NCI-H774 (cell line): ENCODE measurements around the gene CENPT.
A peak's percentile ranks its signal among the peaks of the same experiment; 100 is the strongest.
"Not testable (repeated sequence)": the region's sequence is repeated elsewhere in the genome, so short reads cannot be mapped to it uniquely, and the experiment has no call there.

Source experiments
- DNase-seq: peaks from one replicate; lab custom pipeline; 2025; lab: John Stamatoyannopoulos, UW

The CENPT gene

DNA sequence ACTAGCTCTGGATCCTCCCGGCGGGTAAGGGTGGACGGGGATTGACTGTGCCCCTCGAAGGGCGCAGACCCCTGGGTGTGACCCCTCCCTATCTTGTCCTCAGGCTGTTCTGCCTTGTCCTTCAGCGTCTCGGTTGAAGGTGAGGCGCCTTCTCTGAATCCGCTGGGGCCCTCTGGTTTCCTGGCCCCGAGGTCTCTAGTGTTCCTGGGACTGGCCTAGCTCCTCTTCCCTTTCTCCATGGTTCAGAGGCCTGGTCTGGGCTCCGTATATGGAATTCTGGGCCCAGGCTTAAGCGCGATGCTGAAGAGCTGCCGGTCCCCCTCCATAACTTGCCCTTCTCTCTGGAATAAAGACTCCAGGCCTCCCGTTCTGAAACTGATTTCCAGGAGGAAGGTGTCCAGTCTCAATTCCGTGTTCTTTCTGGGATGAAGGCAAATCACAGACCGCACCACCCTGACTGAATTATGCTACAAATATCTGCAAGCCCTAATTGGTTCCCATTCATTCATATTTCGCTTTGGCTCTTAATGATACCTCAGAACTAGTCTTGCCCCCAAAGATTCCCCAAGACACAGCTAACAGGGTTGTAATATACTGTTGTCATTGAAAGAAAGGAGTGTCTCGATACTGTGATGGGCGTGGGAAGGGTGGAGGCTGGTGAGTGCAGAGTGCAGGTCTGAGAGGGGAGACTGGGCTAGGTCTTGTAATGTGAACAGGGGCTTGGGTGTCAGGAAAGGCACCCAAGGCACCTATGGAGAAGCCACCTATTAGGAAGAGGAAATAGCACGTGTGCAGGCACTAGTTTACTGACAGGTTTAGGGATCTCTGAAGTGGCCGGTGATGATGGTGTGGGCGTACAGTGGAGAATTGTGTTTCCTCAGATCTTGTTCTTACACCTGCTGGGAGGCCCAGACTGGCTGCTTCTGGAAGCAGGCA is 26.2 kb upstream of the CENPT start:
- no peak for DNase-seq

- peak; percentile 37 for DNase-seq
These were observed 25.3 kb upstream of the CENPT start, which contains the start of gene EDC4 for GRCh38 chr16:67872631-67873434. Gene EDC4, plus strand, starts transcription at chr16:67873052. Its CDS starts 210 bp downstream, at chr16:67873262.

DNA sequence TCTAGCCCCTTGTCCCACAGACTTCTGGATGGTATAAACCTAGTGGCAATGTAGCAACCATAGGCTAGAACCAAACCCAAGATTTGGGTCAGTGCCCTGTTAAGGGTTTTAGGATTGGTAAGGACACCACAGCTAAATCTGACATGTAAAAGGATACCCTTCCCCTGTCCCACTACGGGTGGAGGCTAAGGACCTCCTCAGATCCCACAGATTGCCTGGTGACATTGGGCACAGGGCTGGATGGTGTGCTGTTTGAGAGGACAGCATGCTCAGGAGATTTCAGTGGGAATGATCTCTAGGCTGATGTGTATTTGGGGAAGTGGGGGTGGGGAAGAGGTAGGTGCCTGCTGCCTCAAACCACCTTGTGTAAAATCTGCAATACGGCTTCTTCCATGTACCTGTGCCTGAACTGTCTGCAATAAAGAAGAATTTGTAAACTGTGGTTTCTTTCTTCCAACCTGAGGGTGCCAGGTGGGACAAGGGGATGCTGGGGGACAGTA is 24.7 kb upstream of the CENPT start:
- no peak for DNase-seq

GRCh38 chr16:67871256-67871655 is 23.8 kb upstream of the CENPT start:
- no peak for DNase-seq

GRCh38 chr16:67869653-67870052 is 22.2 kb upstream of the CENPT start:
- DNase-seq, result no peak

DNA sequence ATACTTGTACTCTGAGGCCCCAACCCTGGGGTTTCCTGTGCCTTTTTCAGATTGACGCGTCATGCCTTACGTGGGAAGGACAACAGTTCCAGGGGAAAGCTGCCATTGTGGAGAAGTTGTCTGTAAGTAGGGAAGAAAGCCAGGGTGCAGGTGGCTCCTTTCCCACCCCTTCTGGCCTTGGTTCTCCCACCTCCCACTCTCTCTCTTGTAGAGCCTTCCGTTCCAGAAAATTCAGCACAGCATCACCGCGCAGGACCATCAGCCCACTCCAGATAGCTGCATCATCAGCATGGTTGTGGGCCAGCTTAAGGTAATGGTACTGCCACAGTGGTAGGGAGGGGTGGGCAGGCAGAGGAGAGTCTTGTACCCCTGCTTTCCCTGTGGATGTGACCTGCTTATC is 20.8 kb upstream of the CENPT start:
- DNase-seq, result no peak

GRCh38 chr16:67865318-67865717 is 17.8 kb upstream of the CENPT start:
- no peak for DNase-seq

GRCh38 chr16:67864594-67864993 is 17.1 kb upstream of the CENPT start:
- DNase-seq, result no peak

DNA sequence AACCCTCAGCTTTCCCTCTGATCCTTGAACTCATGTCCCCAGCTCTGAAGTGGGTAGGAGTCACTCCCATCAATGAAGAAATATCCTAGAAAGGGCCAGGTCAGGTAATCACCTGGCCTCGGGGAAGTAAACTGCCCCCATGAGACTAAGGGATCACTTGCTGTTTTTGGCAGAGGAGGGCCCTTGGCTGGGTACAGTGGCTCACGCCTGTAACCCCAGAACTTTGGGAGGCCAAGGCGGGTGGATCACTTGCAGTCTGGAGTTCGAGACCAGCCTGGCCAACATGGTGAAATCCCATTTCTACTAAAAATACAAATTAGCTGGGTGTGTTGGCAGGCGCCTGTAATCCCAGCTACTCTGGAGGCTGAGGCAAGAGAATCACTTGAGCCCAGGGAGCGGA is 16.6 kb upstream of the CENPT start:
- DNase-seq, result not testable (repeated sequence)

DNA sequence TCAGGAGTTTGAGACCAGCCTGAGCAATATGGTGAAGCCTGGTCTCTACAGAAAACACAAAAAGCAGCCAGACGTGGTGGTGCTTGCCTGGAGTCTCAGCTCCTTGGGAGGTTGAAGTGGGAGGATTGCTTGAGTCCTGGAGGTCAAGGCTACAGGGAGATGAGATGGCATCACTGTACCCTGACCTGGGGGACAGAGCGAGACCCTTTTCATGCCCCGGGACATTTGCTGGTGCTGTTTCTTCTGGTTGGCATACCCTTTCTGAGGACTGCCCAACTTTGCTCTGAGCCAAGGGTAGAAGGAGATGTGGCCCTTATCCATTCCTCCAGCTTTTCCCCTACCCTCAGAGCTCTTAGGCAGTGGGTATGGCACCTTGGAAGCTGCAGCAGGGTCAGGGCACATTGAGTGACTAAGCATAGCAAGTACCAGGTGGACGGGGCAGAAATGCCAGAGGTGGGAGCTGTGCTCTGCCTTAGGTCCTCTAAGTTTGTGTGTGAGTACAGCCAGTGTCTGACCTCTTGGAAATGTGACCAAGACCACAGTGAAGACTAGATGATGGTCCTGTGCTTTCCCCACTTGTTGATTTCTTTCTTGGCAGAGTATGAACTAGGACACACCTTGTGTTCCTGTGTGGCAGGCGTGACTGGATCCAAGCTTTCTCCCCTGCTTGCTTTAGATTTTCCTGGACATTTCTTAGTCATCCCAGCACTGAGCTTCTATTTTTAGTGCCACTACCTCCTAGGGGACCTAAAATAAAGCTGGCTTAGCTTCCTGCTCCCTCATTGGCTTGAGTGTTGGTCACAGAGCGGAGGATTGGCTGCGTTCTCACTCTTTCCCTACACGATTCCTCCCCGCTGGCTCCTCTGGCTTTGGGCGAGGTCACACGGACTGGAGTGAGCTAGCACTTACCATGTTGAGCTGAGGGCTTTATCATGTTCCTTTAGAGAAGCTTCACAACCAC is 15.4 kb upstream of the CENPT start:
- DNase-seq, result no peak

DNA sequence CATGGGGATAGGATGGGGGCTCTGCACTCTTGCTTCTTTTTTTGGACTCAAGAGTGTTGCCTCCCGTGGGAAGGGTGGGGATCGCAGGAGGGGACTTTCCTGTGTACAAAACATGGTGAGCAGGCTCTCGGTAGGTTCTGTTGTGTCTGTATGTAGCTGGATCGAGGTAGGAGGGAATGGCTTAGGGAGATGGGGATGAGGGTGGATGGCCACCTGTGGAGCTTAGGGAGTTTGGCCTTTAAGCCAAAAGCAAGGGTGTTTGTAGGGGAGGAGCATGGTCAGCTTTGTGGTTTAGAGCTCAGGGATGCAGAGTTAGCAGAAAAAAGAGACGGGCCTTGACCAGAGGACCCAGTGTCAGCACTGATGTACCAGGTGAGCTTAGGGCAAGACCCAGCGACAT is 14.4 kb upstream of the CENPT start:
- no peak for DNase-seq

DNA sequence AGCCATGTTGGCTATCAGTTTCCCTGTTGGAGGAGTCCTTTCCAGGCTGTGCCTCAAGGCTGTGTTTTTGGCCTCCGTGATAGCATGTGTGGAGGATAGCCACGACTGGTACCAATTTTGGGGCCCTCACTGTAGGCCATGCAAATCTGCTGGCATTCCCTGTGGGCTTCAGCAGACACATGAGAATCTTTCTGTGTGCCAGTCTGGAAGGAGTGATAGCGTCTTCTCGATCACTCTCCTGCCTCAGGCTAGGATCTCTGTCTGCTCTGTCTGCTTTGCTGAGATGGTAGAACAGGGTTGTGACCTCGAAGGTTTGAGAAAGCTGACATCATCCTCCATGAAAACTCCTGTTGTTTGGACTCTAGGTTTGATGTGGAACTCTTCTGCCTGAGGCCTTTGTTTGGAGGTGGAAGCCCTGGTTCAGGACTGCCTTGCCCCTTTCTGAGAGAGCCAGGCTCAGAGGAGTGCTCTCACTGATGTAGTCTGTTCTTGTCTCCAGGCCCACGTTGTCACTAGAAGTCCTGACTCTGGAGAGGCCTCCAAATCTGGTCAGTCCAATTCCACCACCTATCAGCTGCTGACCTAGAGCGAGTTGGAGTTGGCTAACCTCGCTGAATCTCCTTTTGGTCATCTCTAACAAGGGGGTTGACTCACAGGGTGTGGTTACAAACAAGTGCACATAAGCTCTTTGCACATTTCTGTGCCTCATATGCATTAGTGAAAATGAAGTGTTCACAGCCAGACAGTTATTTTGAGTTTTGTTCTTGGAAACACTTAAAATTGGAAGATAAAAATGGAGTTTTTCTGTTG is 13.3 kb upstream of the CENPT start:
- DNase-seq, result no peak

DNA sequence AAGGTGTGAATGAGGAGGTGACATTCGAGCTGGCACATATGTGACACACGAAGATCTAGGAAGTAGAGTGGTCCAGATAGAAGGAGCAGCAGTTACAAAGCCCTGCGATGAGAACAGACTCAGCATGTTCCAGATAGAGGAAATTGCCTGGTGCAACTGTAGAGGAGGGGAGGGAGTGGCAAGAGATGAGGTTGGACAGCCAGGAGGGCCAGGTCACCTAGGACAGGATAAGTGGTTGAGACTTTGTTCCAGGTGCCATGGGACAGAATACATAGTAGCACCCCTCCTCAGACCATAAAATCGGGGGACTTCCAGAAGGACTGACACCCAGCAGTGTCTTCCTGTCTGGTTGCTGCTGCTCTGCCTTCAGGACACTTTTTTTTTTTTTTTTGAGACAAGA is 11.0 kb upstream of the CENPT start:
- DNase-seq, result no peak

DNA sequence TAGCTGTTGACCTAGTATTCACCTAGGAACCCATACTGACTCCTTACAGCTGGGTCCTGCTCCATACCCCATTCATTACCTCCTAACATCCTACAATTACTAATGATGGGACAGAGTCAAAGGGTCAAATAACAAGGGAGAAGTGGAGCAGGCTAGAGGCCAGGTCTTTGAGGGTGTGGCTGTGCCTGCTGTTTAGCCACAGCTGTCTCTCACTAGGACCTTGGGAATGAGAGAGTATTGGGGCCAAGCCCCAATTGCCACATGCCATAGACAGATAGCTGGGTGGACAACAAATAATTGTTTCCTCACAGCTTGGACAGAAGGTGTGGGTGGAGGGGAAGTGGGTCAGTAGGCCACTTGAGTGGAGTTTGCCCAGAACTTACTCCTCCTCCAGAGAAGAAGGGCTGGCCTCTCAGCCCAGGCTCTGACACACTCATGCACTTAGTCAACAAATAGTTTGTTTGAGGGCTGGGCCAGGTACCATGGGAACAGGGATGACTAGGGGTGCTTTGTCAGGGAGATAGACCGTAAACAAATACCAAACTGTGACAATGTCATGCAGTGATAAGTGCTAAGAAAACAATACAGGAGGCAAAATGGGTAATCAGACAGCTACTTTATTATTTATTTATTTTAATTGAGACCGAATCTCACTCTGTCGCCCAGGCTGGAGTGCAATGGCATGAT is 10.2 kb upstream of the CENPT start:
- peak; percentile 70 for DNase-seq

DNA sequence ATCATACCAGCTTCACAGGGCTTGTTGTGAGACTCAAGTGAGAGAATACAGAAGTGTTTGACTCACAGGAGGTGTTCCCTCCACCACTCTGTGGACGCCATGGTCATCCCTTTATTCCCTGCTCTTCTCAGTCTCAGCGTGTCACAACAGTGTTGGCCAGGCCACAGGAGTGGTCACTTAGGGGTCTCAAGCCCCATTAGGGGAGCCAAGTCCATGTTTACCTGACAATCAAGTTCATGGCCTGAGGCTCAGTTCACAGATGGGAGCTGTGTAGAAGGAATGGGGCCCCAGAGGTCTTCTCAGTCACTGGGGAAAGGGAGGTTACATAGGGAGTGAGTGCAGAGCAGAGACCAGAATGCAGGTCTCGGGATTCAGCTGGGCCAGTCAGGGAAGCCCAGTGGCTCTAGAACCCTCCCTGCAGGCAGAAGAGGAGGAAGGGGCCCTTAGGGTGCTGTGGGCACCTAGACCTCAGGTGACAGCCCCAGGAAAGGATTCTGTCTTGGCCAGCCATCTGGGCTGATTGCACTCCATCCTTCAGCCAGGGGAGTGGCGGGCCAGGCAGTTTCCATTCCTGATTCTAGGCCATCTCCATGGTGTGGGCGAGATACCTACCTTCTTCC is 9.5 kb upstream of the CENPT start:
- no peak for DNase-seq

GRCh38 chr16:67855789-67856188 is 8.3 kb upstream of the CENPT start:
- no peak for DNase-seq

GRCh38 chr16:67853670-67854069 is 6.2 kb upstream of the CENPT start:
- no peak for DNase-seq

DNA sequence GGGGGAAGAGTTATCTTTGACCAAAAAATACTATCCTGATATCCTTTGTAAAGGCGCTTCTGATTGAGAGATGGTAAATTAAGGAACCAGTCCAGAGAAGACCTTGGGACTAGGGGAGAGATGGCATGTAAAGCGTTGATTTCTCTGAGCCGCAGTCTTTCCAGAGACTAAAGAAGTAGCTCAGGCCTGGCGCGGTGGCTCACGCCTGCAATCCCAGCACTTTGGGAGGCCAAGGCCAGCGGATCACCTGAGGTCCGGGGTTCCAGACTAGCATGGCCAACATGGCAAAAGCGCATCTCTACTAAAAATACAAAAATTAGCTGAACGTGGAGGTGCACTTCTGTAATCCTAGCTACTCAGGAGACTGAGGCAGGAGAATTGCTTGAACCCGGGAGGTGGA is 625 bp upstream of the CENPT start:
- no peak for DNase-seq

DNA sequence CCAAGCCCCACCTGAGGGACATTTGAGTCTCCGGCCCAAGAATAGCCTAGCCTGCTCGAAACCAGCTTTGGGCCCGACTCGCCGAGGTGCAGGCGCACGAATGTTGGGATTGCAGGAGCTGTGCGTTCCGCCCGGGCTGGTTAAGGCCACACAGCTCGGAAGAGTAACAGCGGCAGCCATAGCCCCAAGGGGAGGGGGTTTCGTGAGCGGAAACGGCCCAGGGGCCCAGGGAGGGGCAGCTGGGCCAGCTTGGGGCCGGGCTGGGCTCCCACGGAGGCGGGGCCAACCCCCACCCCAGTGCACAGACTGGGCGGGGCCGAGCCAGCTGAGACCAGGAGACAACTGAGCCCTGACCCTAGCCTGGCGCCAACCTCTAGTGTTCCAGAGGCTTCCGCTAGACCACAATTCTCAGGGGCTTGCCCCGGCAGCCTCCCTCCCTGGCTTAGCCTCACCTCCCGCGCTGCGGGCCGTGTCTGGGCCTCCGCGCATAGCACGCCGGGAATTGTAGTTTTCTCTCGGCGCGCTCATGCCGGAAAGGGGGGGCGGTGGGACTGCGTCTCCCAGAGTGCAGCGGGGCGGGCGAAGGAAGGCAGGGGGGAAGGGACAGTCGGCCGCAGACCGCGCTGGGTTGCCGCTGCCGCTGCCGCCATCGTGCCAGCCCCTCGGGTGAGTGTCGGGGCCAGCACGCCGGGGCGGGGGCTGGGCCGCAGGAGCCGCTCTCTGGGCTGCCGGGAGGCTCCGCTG is 1.0 kb downstream of the CENPT start, which contains the start of gene NUTF2:
Gene NUTF2, plus strand, starts transcription at position 614 of the 744 bp plus-strand sequence. CDS start 18,198 bp downstream, outside the sequence.
- peak; percentile 78 for DNase-seq
